Calu3 (cell line): ENCODE results near the gene UGT1A7. TPM values are rescaled to one million over a fixed set of nuclear protein-coding genes. Genes with fewer than 3 reads are reported as not detected.

Experiments used
- BruUV-seq: library from RNA; stranded (reverse); fragments of 400-500 nt; replicated peaks from 2 replicates; lab custom pipeline; 2021; lab: Mats Ljungman, UMichigan
- CTCF ChIA-PET: fragments of 300-600 bp; sonication (Branson Sonifier 250); formaldehyde crosslinking; loops from one replicate; lab custom pipeline; 2022; ENCODE audit warnings: antibody characterized with exemption; lab: Charles Lee
- DNase-seq: peaks from one replicate; pipeline ENCODE4 v3.0.0; 2022
- H3K27ac Mint-ChIP-seq: one replicate; pipeline ENCODE4 v1.8.0; 2022; ENCODE audit warnings: mixed read lengths; ENCODE audit not compliant: unreplicated experiment
- H3K27me3 Mint-ChIP-seq: one replicate; pipeline ENCODE4 v1.8.0; 2022; ENCODE audit warnings: mixed read lengths; ENCODE audit not compliant: unreplicated experiment
- H3K36me3 Mint-ChIP-seq: one replicate; pipeline ENCODE4 v1.8.0; 2022; ENCODE audit warnings: mild to moderate bottlenecking, moderate library complexity, mixed read lengths; ENCODE audit not compliant: insufficient read depth, unreplicated experiment
- H3K4me1 Mint-ChIP-seq: one replicate; pipeline ENCODE4 v1.8.0; 2022; ENCODE audit warnings: mild to moderate bottlenecking, low read depth, mixed read lengths; ENCODE audit not compliant: unreplicated experiment
- H3K4me3 Mint-ChIP-seq: one replicate; pipeline ENCODE4 v1.8.0; 2022; ENCODE audit warnings: mild to moderate bottlenecking, low read depth, moderate library complexity, mixed read lengths; ENCODE audit not compliant: unreplicated experiment
- H3K9me3 Mint-ChIP-seq: one replicate; pipeline ENCODE4 v1.8.0; 2022; ENCODE audit warnings: low read depth, mixed read lengths; ENCODE audit not compliant: unreplicated experiment
- CTCF ChIP-seq: fragments of 200-600 bp; IDR thresholded peaks from one replicate; pipeline ENCODE4 v1.8.0; 2022; ENCODE audit warnings: antibody characterized with exemption; ENCODE audit not compliant: unreplicated experiment
- intact Hi-C: fragments of 100-400 bp; cut with micrococcal nuclease; formaldehyde crosslinking; loops from one replicate; pipeline ENCODE4 v1.10.0; 2022; ENCODE audit not compliant: unreplicated experiment
- total RNA-seq: library from RNA; stranded (reverse); gene quantifications from 2 replicates; pipeline ENCODE4 v1.2.3, GENCODE V29; 2022

UGT1A7 gene
- total RNA-seq, 1 experiment from 2014 or later = 7.2 TPM

- no peak for TF ChIP-seq CTCF
- Mint-ChIP-seq H3K4me3 (peak within 1 kb of the TSS; percentile 81), H3K4me1 (peaks cover 87% of the 10 kb centered on the region), H3K27me3 (no peaks in the 10 kb centered on the region), H3K9me3 (no peaks in the 10 kb centered on the region), H3K36me3 (peaks cover 71% of the 10 kb centered on the region), H3K27ac (peak within 1 kb of the TSS; percentile 65)
- CTCF ChIA-PET = interaction anchor here (1.6 kb wide), 1 partner anchor 13 kb away, joined by 7 read pairs; no protein-coding TSS in a partner anchor
- no TSS peak for BruUV-seq
- peak; percentile 21 for DNase-seq
- intact Hi-C loops = loop anchor here (5.0 kb wide), 3 partner anchors 70 to 205 kb away; partner anchors contain the start of genes UGT1A1 and USP40
These were observed 10.9 kb downstream of the UGT1A7 start, which contains the start of gene UGT1A6 for GRCh38 chr2:233692648-233693047. TSS of gene UGT1A6 (plus strand) at chr2:233692890. CDS start at chr2:233693005, 115 bp downstream.

GRCh38 chr2:233693963-233694362 is 12.3 kb downstream of the UGT1A7 start:
- peaks cover 80% of the 10 kb centered on the region for H3K4me1 Mint-ChIP-seq
- peaks cover 77% of the 10 kb centered on the region for H3K36me3 Mint-ChIP-seq
- H3K27me3 Mint-ChIP-seq = no peaks in the 10 kb centered on the region
- TF ChIP-seq CTCF = no peak
- no peaks in the 10 kb centered on the region for H3K9me3 Mint-ChIP-seq
- intact Hi-C loops = loop anchor here (5.0 kb wide), 3 partner anchors 68 to 207 kb away; partner anchors contain the start of genes UGT1A1 and USP40
- H3K27ac Mint-ChIP-seq = peak overlapping the region; percentile 65
- CTCF ChIA-PET = no interaction called here
- peak overlapping the region; percentile 81 for H3K4me3 Mint-ChIP-seq
- DNase-seq = peak; percentile 26
- no TSS peak for BruUV-seq

- TF ChIP-seq CTCF = no peak
- Mint-ChIP-seq H3K27ac (peak overlapping the region; percentile 65), H3K4me1 (peaks cover 89% of the 10 kb centered on the region), H3K27me3 (no peaks in the 10 kb centered on the region), H3K36me3 (peaks cover 59% of the 10 kb centered on the region), H3K9me3 (no peaks in the 10 kb centered on the region), H3K4me3 (peak overlapping the region; percentile 65)
- CTCF ChIA-PET = no interaction called here
- intact Hi-C loops = no loop called here
- DNase-seq = peak; percentile 21
- BruUV-seq = no TSS peak
These were observed 17.0 kb downstream of the UGT1A7 start for GRCh38 chr2:233698740-233699139.

- no peak for TF ChIP-seq CTCF
- H3K4me1 Mint-ChIP-seq = peaks cover 89% of the 10 kb centered on the region
- peaks cover 57% of the 10 kb centered on the region for H3K36me3 Mint-ChIP-seq
- H3K4me3 Mint-ChIP-seq = peak overlapping the region; percentile 65
- no peak for DNase-seq
- H3K27me3 Mint-ChIP-seq = no peaks in the 10 kb centered on the region
- no peaks in the 10 kb centered on the region for H3K9me3 Mint-ChIP-seq
- no TSS peak for BruUV-seq
- H3K27ac Mint-ChIP-seq = peak overlapping the region; percentile 65
- intact Hi-C loops = loop anchor here (10.0 kb wide), 1 partner anchor 135 kb away; no protein-coding TSS in a partner anchor
- CTCF ChIA-PET = interaction anchor here (1.2 kb wide), 1 partner anchor 8 kb away, joined by 4 read pairs; no protein-coding TSS in a partner anchor
These were observed 17.8 kb downstream of the UGT1A7 start for GRCh38 chr2:233699424-233700027.
